ENCODE measurements around the gene EIPR1. TPM values are rescaled to one million over a fixed set of nuclear protein-coding genes. Genes with fewer than 3 reads are reported as not detected.

Gene EIPR1
- total and polyA plus RNA-seq, 2 of the 13 experiments (the other 11 are each of a cell fraction or from before 2014, with no cell fraction given), result 70.0 to 96.3 TPM

- Histone ChIP-seq H3K4me3 (replicated peaks in 1 of 3; ENCODE audit: insufficient read depth in 1 of 3, low read depth in 2 of 3, low read length in 3 of 3) (no peak overlapping the region), H3K79me2 (ENCODE audit: insufficient read depth, low read length) (no peaks in the 10 kb centered on the region), H2AFZ (ENCODE audit: low read length) (no peak overlapping the region), H3K36me3 (replicated peaks in 1 of 2; ENCODE audit: control insufficient read depth in 1 of 2, insufficient read depth in 2 of 2, low read length in 2 of 2) (peaks cover 3 to 5% of the 10 kb centered on the region in 2 experiments; a peak in 3 of 5 replicates), H3K27me3 (ENCODE audit: control insufficient read depth in 1 of 2, insufficient read depth in 2 of 2, low read length in 2 of 2) (no peaks in the 10 kb centered on the region), H3K4me1 (ENCODE audit: insufficient read depth, low read length) (peaks cover 31% of the 10 kb centered on the region), H3K9me3 (ENCODE audit: low read length) (no peaks in the 10 kb centered on the region), H3K27ac (ENCODE audit: extremely low read length, insufficient read depth, low read length) (no peak overlapping the region), H3K9ac (ENCODE audit: insufficient read depth, low read depth, low read length) (no peak overlapping the region), H4K20me1 (ENCODE audit: insufficient read depth, low read length) (no peaks in the 10 kb centered on the region), H3K4me2 (ENCODE audit: low read depth, low read length) (no peak overlapping the region)
- ChIA-PET CTCF (ENCODE audit: low intra/inter-chr PET ratio, low total read pairs) (no interaction called here), POLR2A (no interaction called here)
- no peak for ATAC-seq
- FAIRE-seq, result no peak
- no peak for DNase-seq (ENCODE audit: low spot score)
- TF ChIP-seq ZNF205 (CRISPR knock-in tag; IDR thresholded peaks at IDR 0.05), result no peak
- TF ChIP-seq TIGD3 (CRISPR knock-in tag; IDR thresholded peaks at IDR 0.05; ENCODE audit: borderline replicate concordance), result no peak
- TF ChIP-seq NFAT5 (CRISPR knock-in tag; IDR thresholded peaks at IDR 0.05), result no peak
- in situ Hi-C loops (cut with HindIII; ENCODE audit: extremely low pct_ligation_motif_present, low pct_unique_long_range_greater_than_20kb) (no loop called here), intact Hi-C loops (cut with micrococcal nuclease; ENCODE audit: unreplicated experiment) (no loop called here)
- WGBS (ENCODE audit: low lambda C conversion rate), result 95% methylated on average over 3 of the region's 3 CpGs
- no TSS peak for BruUV-seq (replicated peaks)
These were observed 148.4 kb downstream of the EIPR1 start for GRCh38 chr2:3229221-3229620.

All from HepG2 (cell line).